ENCODE data around the gene EHHADH.

The EHHADH gene

DNA sequence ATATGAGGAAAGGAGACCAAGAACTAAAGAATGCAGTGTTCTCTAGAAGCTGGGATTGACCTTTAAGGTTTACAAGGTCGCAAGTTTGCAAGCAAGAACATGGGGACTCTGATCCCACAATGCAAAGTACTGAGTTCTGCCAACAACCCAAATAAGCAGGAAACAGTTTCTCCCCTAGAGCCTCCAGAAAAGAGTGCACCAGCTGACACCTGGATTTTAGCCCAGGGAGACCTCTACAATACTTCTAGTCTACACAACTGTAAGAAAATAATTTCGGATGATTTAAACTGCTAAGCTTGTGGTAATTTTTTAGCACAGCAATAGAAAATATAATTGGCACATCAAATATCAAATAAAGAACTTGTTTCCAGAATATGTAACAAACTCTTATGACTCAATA, 46.4 kb downstream of the EHHADH start:
- Histone ChIP-seq H3K36me3 (ENCODE audit: control insufficient read depth in 2 of 2, insufficient read depth in 1 of 2, low read length in 2 of 2) (peaks cover 0 to 12% of the 10 kb centered on the region in 2 experiments; a peak in 1 of 3 replicates), H3K4me1 (ENCODE audit: control insufficient read depth, insufficient read depth, low read length) (no peaks in the 10 kb centered on the region), H3K27ac (ENCODE audit: extremely low read depth, low read depth, low read length) (no peak overlapping the region), H3K4me3 (ENCODE audit: low read depth, low read length) (no peak overlapping the region), H3K9me3 (ENCODE audit: control insufficient read depth, insufficient read depth, low read depth, low read length) (no peaks in the 10 kb centered on the region)
- TF ChIP-seq SCRT2 (tag by site-specific recombination; IDR thresholded peaks at IDR 0.05) (0 out of 2 replicates have a peak, but pooled peaks have one; percentile 38), ZBTB8A (tag by site-specific recombination; IDR thresholded peaks at IDR 0.05) (no peak)
- ChIA-PET CTCF (no interaction called here), POLR2A (no interaction called here)

DNA sequence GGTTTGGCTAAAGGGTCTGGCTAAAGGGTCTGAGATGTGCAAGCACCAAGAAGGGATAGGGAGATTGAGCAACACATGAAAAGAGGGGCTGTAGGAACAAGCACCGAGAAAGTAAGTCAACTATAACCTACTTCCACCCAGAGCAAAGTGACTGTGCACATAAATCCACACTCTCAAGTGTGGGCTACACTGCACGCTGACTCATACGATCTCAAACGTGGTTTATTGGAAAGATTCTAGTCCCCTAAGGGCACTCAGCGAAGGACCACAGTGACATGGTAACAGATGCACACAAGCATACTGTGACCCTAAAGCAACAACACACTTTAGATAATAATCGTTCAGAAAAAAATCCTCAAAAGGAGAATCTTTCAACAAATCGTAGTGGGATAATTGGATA, 48.0 kb downstream of the EHHADH start:
- ChIA-PET CTCF (no interaction called here), POLR2A (no interaction called here)
- H3K4me1 ChIP-seq (ENCODE audit: control insufficient read depth, insufficient read depth, low read length): no peaks in the 10 kb centered on the region
- peaks cover 0 to 21% of the 10 kb centered on the region in 2 experiments; a peak in 1 of 3 replicates for H3K36me3 ChIP-seq (ENCODE audit: control insufficient read depth in 2 of 2, insufficient read depth in 1 of 2, low read length in 2 of 2)
- no peak overlapping the region for H3K4me3 ChIP-seq (ENCODE audit: low read depth, low read length)
- no peaks in the 10 kb centered on the region for H3K9me3 ChIP-seq (ENCODE audit: control insufficient read depth, insufficient read depth, low read depth, low read length)
- no peak overlapping the region for H3K27ac ChIP-seq (ENCODE audit: extremely low read depth, low read depth, low read length)
- no peak for TF ChIP-seq ZSCAN16 (tag by site-specific recombination; IDR thresholded peaks at IDR 0.05)
- no peak for TF ChIP-seq ZNF354C (tag by site-specific recombination; IDR thresholded peaks at IDR 0.05; ENCODE audit: borderline replicate concordance, low read depth)
- TF ChIP-seq ZNF600 (tag by site-specific recombination; IDR thresholded peaks at IDR 0.05): no peak
- no peak for TF ChIP-seq ZNF10 (tag by site-specific recombination; IDR thresholded peaks at IDR 0.05)

DNA sequence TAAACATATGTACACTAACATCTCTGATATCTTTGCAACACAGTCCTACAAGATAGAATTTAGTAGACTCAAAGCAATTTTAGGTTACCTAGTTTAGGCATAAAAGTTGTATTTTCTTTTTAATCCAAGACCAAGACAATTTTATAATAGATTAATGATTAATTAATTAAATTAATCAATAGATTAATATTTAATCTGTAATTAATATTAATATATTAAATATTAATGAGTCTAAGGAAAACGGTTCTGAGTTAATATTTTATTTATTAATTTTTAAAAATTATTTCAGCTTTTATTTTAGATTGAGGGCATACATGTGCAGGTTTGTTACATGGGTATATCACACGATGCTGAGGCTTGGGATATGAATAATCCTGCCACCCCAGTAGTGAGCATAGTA, 49.0 kb downstream of the EHHADH start:
- Histone ChIP-seq H3K36me3 (ENCODE audit: control insufficient read depth in 2 of 2, insufficient read depth in 1 of 2, low read length in 2 of 2) (peaks cover 0 to 21% of the 10 kb centered on the region in 2 experiments; a peak in 1 of 3 replicates), H3K9me3 (ENCODE audit: control insufficient read depth, insufficient read depth, low read depth, low read length) (no peaks in the 10 kb centered on the region), H3K4me3 (ENCODE audit: low read depth, low read length) (no peak overlapping the region), H3K4me1 (ENCODE audit: control insufficient read depth, insufficient read depth, low read length) (no peaks in the 10 kb centered on the region), H3K27ac (ENCODE audit: extremely low read depth, low read depth, low read length) (no peak overlapping the region)
- ChIA-PET POLR2A (no interaction called here), CTCF (interaction anchor here (0.6 to 1.1 kb wide), 2 partner anchors 11 to 72 kb away, joined by 3 to 4 read pairs; no protein-coding TSS in a partner anchor)
- TF ChIP-seq, protein P1, sequence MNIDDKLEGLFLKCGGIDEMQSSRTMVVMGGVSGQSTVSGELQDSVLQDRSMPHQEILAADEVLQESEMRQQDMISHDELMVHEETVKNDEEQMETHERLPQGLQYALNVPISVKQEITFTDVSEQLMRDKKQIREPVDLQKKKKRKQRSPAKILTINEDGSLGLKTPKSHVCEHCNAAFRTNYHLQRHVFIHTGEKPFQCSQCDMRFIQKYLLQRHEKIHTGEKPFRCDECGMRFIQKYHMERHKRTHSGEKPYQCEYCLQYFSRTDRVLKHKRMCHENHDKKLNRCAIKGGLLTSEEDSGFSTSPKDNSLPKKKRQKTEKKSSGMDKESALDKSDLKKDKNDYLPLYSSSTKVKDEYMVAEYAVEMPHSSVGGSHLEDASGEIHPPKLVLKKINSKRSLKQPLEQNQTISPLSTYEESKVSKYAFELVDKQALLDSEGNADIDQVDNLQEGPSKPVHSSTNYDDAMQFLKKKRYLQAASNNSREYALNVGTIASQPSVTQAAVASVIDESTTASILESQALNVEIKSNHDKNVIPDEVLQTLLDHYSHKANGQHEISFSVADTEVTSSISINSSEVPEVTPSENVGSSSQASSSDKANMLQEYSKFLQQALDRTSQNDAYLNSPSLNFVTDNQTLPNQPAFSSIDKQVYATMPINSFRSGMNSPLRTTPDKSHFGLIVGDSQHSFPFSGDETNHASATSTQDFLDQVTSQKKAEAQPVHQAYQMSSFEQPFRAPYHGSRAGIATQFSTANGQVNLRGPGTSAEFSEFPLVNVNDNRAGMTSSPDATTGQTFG (tag by site-specific recombination; IDR thresholded peaks at IDR 0.05; ENCODE audit: borderline replicate concordance): no peak
- no peak for TF ChIP-seq ZNF791 (tag by site-specific recombination; IDR thresholded peaks at IDR 0.05)

DNA sequence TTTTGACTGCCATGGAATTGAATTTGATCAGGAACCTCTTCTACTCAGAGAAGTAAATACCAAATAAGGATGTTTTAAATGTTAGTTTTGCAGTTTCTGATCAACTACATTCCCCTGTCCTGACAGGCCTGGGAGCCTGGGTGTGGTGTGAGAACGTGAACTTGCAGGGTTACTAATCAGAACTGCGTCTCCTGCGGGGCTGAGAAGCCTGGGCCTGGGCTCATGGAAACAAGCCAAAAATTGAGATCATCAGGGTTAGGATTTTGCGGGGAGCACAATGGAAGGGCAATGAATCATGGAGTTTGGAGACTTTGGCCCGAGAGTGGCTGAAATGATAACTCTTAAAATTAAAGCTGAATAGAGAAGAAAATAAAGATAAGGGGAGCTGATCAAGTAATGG, 53.2 kb downstream of the EHHADH start:
- TF ChIP-seq ZNF660 (tag by site-specific recombination; IDR thresholded peaks at IDR 0.05) (0 out of 2 replicates have a peak, but pooled peaks have one; percentile 23), ZNF426 (tag by site-specific recombination; IDR thresholded peaks at IDR 0.05) (no peak), ZNF24 (tag by site-specific recombination; IDR thresholded peaks at IDR 0.05) (no peak), ZFP37 (tag by site-specific recombination; IDR thresholded peaks at IDR 0.05) (no peak), ZBTB20 (tag by site-specific recombination; IDR thresholded peaks at IDR 0.05) (no peak)
- no peak overlapping the region for H3K27ac ChIP-seq (ENCODE audit: extremely low read depth, low read depth, low read length)
- peaks cover 0 to 21% of the 10 kb centered on the region in 2 experiments; a peak in 1 of 3 replicates for H3K36me3 ChIP-seq (ENCODE audit: control insufficient read depth in 2 of 2, insufficient read depth in 1 of 2, low read length in 2 of 2)
- H3K4me3 ChIP-seq (ENCODE audit: low read depth, low read length): no peak overlapping the region
- CTCF ChIA-PET: interaction anchor here (1.0 kb wide), 1 partner anchor 24 kb away, joined by 3 read pairs; no protein-coding TSS in a partner anchor
- no peaks in the 10 kb centered on the region for H3K4me1 ChIP-seq (ENCODE audit: control insufficient read depth, insufficient read depth, low read length)
- POLR2A ChIA-PET: no interaction called here
- H3K9me3 ChIP-seq (ENCODE audit: control insufficient read depth, insufficient read depth, low read depth, low read length): no peaks in the 10 kb centered on the region

DNA sequence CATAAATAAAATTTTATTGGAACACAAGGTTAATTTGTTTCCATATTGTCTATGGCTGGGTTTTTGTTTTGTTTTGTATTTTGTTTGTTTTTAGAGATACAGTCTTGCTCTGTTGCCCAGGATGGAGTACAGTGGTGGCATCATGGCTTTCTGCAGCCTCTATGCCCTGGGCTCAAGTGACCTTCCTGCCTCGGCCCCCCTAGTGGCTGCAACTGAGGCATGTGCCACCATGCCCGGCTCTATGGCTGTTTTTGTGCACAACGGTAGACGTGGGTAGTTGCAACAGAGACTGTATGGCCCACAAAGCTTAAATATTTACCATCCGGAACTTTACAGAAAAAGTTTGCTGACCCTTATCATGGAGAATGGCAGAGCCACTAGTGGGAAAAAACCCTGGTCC, 54.2 kb downstream of the EHHADH start:
- ChIA-PET POLR2A (no interaction called here), CTCF (interaction anchor here (1.0 kb wide), 1 partner anchor 23 kb away, joined by 3 read pairs; no protein-coding TSS in a partner anchor)
- no peaks in the 10 kb centered on the region for H3K9me3 ChIP-seq (ENCODE audit: control insufficient read depth, insufficient read depth, low read depth, low read length)
- H3K27ac ChIP-seq (ENCODE audit: extremely low read depth, low read depth, low read length): no peak overlapping the region
- no peak overlapping the region for H3K4me3 ChIP-seq (ENCODE audit: low read depth, low read length)
- H3K4me1 ChIP-seq (ENCODE audit: control insufficient read depth, insufficient read depth, low read length): no peaks in the 10 kb centered on the region
- H3K36me3 ChIP-seq (ENCODE audit: control insufficient read depth in 2 of 2, insufficient read depth in 1 of 2, low read length in 2 of 2): peaks cover 0 to 21% of the 10 kb centered on the region in 2 experiments; a peak in 1 of 3 replicates
- TF ChIP-seq, protein P2, sequence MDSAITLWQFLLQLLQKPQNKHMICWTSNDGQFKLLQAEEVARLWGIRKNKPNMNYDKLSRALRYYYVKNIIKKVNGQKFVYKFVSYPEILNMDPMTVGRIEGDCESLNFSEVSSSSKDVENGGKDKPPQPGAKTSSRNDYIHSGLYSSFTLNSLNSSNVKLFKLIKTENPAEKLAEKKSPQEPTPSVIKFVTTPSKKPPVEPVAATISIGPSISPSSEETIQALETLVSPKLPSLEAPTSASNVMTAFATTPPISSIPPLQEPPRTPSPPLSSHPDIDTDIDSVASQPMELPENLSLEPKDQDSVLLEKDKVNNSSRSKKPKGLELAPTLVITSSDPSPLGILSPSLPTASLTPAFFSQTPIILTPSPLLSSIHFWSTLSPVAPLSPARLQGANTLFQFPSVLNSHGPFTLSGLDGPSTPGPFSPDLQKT (IDR thresholded peaks at IDR 0.05; ENCODE audit: borderline replicate concordance, low read depth, low read length): no peak
- TF ChIP-seq SP7 (tag by site-specific recombination; IDR thresholded peaks at IDR 0.05) (no peak), GLIS2 (tag by site-specific recombination; IDR thresholded peaks at IDR 0.05) (no peak), ZNF341 (tag by site-specific recombination; IDR thresholded peaks at IDR 0.05; ENCODE audit: low read depth) (no peak), ZNF626 (tag by site-specific recombination; IDR thresholded peaks at IDR 0.05) (no peak), MYNN (tag by site-specific recombination; IDR thresholded peaks at IDR 0.05; ENCODE audit: borderline replicate concordance) (no peak), ZSCAN23 (tag by site-specific recombination; IDR thresholded peaks at IDR 0.05) (no peak), ZNF654 (tag by site-specific recombination; IDR thresholded peaks at IDR 0.05; ENCODE audit: low read depth) (no peak), ZNF776 (tag by site-specific recombination; IDR thresholded peaks at IDR 0.05; ENCODE audit: borderline replicate concordance) (no peak), KLF10 (tag by site-specific recombination; IDR thresholded peaks at IDR 0.05) (no peak), ZNF292 (tag by site-specific recombination; IDR thresholded peaks at IDR 0.05; ENCODE audit: borderline replicate concordance, low read depth) (no peak)
